Ascending aorta (tissue), 2 donors: ENCODE data around the gene ZSWIM3. TPM values are rescaled to one million over a fixed set of nuclear protein-coding genes. Genes with fewer than 3 reads are reported as not detected.

ENCODE experiments used
- DNase-seq, 2 donors: peaks; one replicate each; pipeline ENCODE4 v3.0.0-alpha.2; 2019; ENCODE audit warnings: low spot score in 2 of 2
- H3K27ac ChIP-seq, 2 donors: fragments of 200-600 bp; sonication (generic); one replicate each; pipeline ENCODE4 v1.5.1; 2016 to 2017; ENCODE audit warnings: mild to moderate bottlenecking in 1 of 2
- H3K27me3 ChIP-seq: fragments of 200-600 bp; sonication (generic); one replicate; pipeline ENCODE4 v1.5.1; 2017
- H3K36me3 ChIP-seq, 2 donors: fragments of 200-600 bp; sonication (generic); one replicate each; pipeline ENCODE4 v1.5.1; 2016
- H3K4me1 ChIP-seq, 2 donors: fragments of 200-600 bp; sonication (generic); one replicate each; pipeline ENCODE4 v1.5.1; 2016 to 2017; ENCODE audit warnings: mild to moderate bottlenecking in 1 of 2
- H3K4me3 ChIP-seq, 2 donors: fragments of 200-600 bp; sonication (generic); one replicate each; pipeline ENCODE4 v1.5.1; 2016 to 2017; ENCODE audit warnings: mild to moderate bottlenecking in 1 of 2
- H3K9me3 ChIP-seq, 2 donors: fragments of 200-600 bp; sonication (generic); one replicate each; pipeline ENCODE4 v1.5.1; 2016
- CTCF ChIP-seq, 3 experiments: fragments of 200-600 bp in 2 of 3; fragments of 450-650 bp in 1 of 3; sonication (generic) in 2 of 3; IDR thresholded peaks; one replicate each; pipeline ENCODE4 v1.5.1; 2016 to 2019; ENCODE audit warnings: antibody characterized with exemption in 3 of 3, mild to moderate bottlenecking in 1 of 3, moderate library complexity in 1 of 3
- intact Hi-C: fragments of 100-400 bp; cut with DNase I; formaldehyde crosslinking; loops from one replicate; pipeline ENCODE4 v1.15.1; 2023
- total RNA-seq: library from RNA; depleted of rRNA; stranded (reverse); fragments of >200 nt; gene quantifications from one replicate; pipeline ENCODE4 v1.1.0, GENCODE V29; 2016

The ZSWIM3 gene
- total RNA-seq, 1 donor from 2014 or later: 6.8 TPM

GRCh38 chr20:45840700-45841198 is 16.7 kb upstream of the ZSWIM3 start:
- no peak for TF ChIP-seq CTCF (IDR thresholded peaks at IDR 0.05)
- H3K36me3 ChIP-seq: peaks cover 41 to 55% of the 10 kb centered on the region in 2 donors
- H3K4me3 ChIP-seq: no peak overlapping the region
- H3K27ac ChIP-seq: peak overlapping the region in 1 of 2 donors; percentile 27
- DNase-seq: no peak
- H3K9me3 ChIP-seq: no peaks in the 10 kb centered on the region
- no peaks in the 10 kb centered on the region for H3K27me3 ChIP-seq
- H3K4me1 ChIP-seq: peaks cover 5 to 16% of the 10 kb centered on the region in 2 donors
- intact Hi-C loops: no loop called here

- Histone ChIP-seq H3K4me1 (peaks cover 3 to 13% of the 10 kb centered on the region in 2 donors), H3K36me3 (peaks cover 44 to 61% of the 10 kb centered on the region in 2 donors), H3K9me3 (no peaks in the 10 kb centered on the region), H3K27ac (peak overlapping the region; percentile 34 to 53), H3K27me3 (no peaks in the 10 kb centered on the region), H3K4me3 (no peak overlapping the region)
- TF ChIP-seq CTCF (IDR thresholded peaks at IDR 0.05): no peak
- DNase-seq: no peak
- intact Hi-C loops: no loop called here
These were observed 15.8 kb upstream of the ZSWIM3 start for GRCh38 chr20:45841407-45842129.

- H3K27ac ChIP-seq: peak overlapping the region; percentile 34 to 53
- H3K4me3 ChIP-seq: no peak overlapping the region
- TF ChIP-seq CTCF (IDR thresholded peaks at IDR 0.05): no peak
- intact Hi-C loops: no loop called here
- H3K36me3 ChIP-seq: peaks cover 50 to 68% of the 10 kb centered on the region in 2 donors
- H3K9me3 ChIP-seq: no peaks in the 10 kb centered on the region
- H3K27me3 ChIP-seq: no peaks in the 10 kb centered on the region
- H3K4me1 ChIP-seq: peaks cover 0 to 10% of the 10 kb centered on the region in 2 donors
- no peak for DNase-seq
These were observed 15.1 kb upstream of the ZSWIM3 start for GRCh38 chr20:45842169-45842812.

- Histone ChIP-seq H3K27me3 (no peaks in the 10 kb centered on the region), H3K4me3 (no peak overlapping the region), H3K4me1 (peaks cover 0 to 10% of the 10 kb centered on the region in 2 donors), H3K36me3 (peaks cover 53 to 70% of the 10 kb centered on the region in 2 donors), H3K9me3 (no peaks in the 10 kb centered on the region), H3K27ac (no peak overlapping the region)
- no peak for TF ChIP-seq CTCF (IDR thresholded peaks at IDR 0.05)
- no peak for DNase-seq
- intact Hi-C loops: no loop called here
These were observed 13.9 kb upstream of the ZSWIM3 start for GRCh38 chr20:45843506-45843905.

GRCh38 chr20:45845452-45845851 is 12.0 kb upstream of the ZSWIM3 start:
- no peak for DNase-seq
- peak overlapping the region in 1 of 2 donors; percentile 19 for H3K27ac ChIP-seq
- H3K4me1 ChIP-seq: peaks cover 0 to 10% of the 10 kb centered on the region in 2 donors
- H3K4me3 ChIP-seq: no peak overlapping the region
- H3K36me3 ChIP-seq: peaks cover 46 to 69% of the 10 kb centered on the region in 2 donors
- intact Hi-C loops: no loop called here
- no peaks in the 10 kb centered on the region for H3K27me3 ChIP-seq
- no peak for TF ChIP-seq CTCF (IDR thresholded peaks at IDR 0.05)
- no peaks in the 10 kb centered on the region for H3K9me3 ChIP-seq
